Astrocyte (in vitro differentiated cells and primary cell): ENCODE results near the gene KRT37. TPM values are rescaled to one million over a fixed set of nuclear protein-coding genes. Genes with fewer than 3 reads are reported as not detected.

Experiments
- DNase-seq: peaks from one replicate; pipeline ENCODE4 v3.0.0-alpha.2; 2010; ENCODE audit warnings: low read depth
- FAIRE-seq: peaks from 2 replicates; lab custom pipeline; 2011; peaks lifted over from hg19 to GRCh38; lab: Jason Lieb, UNC
- H2AFZ ChIP-seq: 2 replicates; pipeline ENCODE4 v1.6.0; 2012; ENCODE audit warnings: low read depth, low read length, inconsistent platforms
- H3K27ac ChIP-seq: 2 replicates; pipeline ENCODE4 v1.5.1; 2011; ENCODE audit warnings: low read depth, low read length, inconsistent platforms
- H3K27me3 ChIP-seq: 2 replicates; pipeline ENCODE4 v1.6.0; 2011; ENCODE audit warnings: low read length, inconsistent platforms; ENCODE audit not compliant: insufficient read depth
- H3K36me3 ChIP-seq: 2 replicates; pipeline ENCODE4 v1.5.1; 2011; ENCODE audit warnings: low read length, inconsistent platforms; ENCODE audit not compliant: insufficient read depth
- H3K4me1 ChIP-seq: 2 replicates; pipeline ENCODE4 v1.5.1; 2011; ENCODE audit warnings: low read length, inconsistent platforms; ENCODE audit not compliant: insufficient read depth
- H3K4me2 ChIP-seq: 2 replicates; pipeline ENCODE4 v1.6.0; 2012; ENCODE audit warnings: low read length, inconsistent platforms
- H3K4me3 ChIP-seq: 2 replicates; pipeline ENCODE4 v1.5.1; 2011; ENCODE audit warnings: low read depth, mild to moderate bottlenecking, low read length, inconsistent platforms; ENCODE audit not compliant: insufficient read depth
- H3K79me2 ChIP-seq: 2 replicates; pipeline ENCODE4 v1.6.0; 2012; ENCODE audit warnings: mild to moderate bottlenecking, low read length, inconsistent platforms; ENCODE audit not compliant: insufficient read depth
- H3K9ac ChIP-seq: 2 replicates; pipeline ENCODE4 v1.6.0; 2012; ENCODE audit warnings: mild to moderate bottlenecking, low read length, inconsistent platforms
- H3K9me3 ChIP-seq: 2 replicates; pipeline ENCODE4 v1.5.1; 2012; ENCODE audit warnings: low read depth, mild to moderate bottlenecking, low read length, inconsistent platforms; ENCODE audit not compliant: insufficient read depth
- H4K20me1 ChIP-seq: 2 replicates; pipeline ENCODE4 v1.6.0; 2012; ENCODE audit warnings: low read length, inconsistent platforms; ENCODE audit not compliant: insufficient read depth
- H3K27ac Mint-ChIP-seq: one replicate; pipeline ENCODE4 v1.8.0; 2021; ENCODE audit warnings: mild to moderate bottlenecking, mixed read lengths; ENCODE audit not compliant: unreplicated experiment
- H3K27me3 Mint-ChIP-seq: one replicate; pipeline ENCODE4 v1.8.0; 2021; ENCODE audit warnings: low read depth, mixed read lengths; ENCODE audit not compliant: unreplicated experiment
- H3K36me3 Mint-ChIP-seq: one replicate; pipeline ENCODE4 v1.8.0; 2021; ENCODE audit warnings: low read depth, mixed read lengths; ENCODE audit not compliant: unreplicated experiment
- H3K4me1 Mint-ChIP-seq: one replicate; pipeline ENCODE4 v1.8.0; 2021; ENCODE audit warnings: low read depth, mixed read lengths; ENCODE audit not compliant: unreplicated experiment
- H3K4me3 Mint-ChIP-seq: one replicate; pipeline ENCODE4 v1.8.0; 2021; ENCODE audit warnings: mild to moderate bottlenecking, moderate library complexity, mixed read lengths; ENCODE audit not compliant: unreplicated experiment
- H3K9me3 Mint-ChIP-seq: one replicate; pipeline ENCODE4 v1.8.0; 2021; ENCODE audit warnings: mild to moderate bottlenecking, mixed read lengths; ENCODE audit not compliant: unreplicated experiment
- EZH2 ChIP-seq: IDR thresholded peaks from 2 replicates; pipeline ENCODE4 v1.6.1; 2012; ENCODE audit warnings: mild to moderate bottlenecking, low read length, inconsistent platforms; ENCODE audit not compliant: insufficient read depth
- total RNA-seq: library from RNA; stranded (reverse); gene quantifications from 2 replicates; pipeline ENCODE4 v1.2.1, GENCODE V29; 2021
- TF ChIP-seq, protein P1 (sequence below): IDR thresholded peaks from 2 replicates; pipeline ENCODE4 v1.5.1; 2011; ENCODE audit warnings: low read depth, mild to moderate bottlenecking, inconsistent platforms, low read length, moderate library complexity; ENCODE audit not compliant: insufficient read depth

Gene KRT37
- total RNA-seq, 1 donor from 2014 or later, result not detected

GRCh38 chr17:41394254-41394996 lies 30.0 kb downstream of the KRT37 start:
- no peak for FAIRE-seq

GRCh38 chr17:41393826-41394225 lies 30.6 kb downstream of the KRT37 start:
- no peaks in the 10 kb centered on the region for H4K20me1 ChIP-seq
- peaks cover 8% of the 10 kb centered on the region for H3K27me3 Mint-ChIP-seq
- H3K36me3 ChIP-seq, result no peaks in the 10 kb centered on the region
- no peak overlapping the region for H2AFZ ChIP-seq
- no peak for FAIRE-seq
- no peak overlapping the region for H3K27ac ChIP-seq
- peaks cover 17% of the 10 kb centered on the region for H3K4me1 Mint-ChIP-seq
- no peaks in the 10 kb centered on the region for H3K27me3 ChIP-seq
- no peaks in the 10 kb centered on the region for H3K9me3 ChIP-seq
- H3K9ac ChIP-seq, result no peak overlapping the region
- H3K4me2 ChIP-seq, result no peak overlapping the region
- peaks cover 6% of the 10 kb centered on the region for H3K9me3 Mint-ChIP-seq
- H3K4me3 ChIP-seq, result no peak overlapping the region
- TF ChIP-seq, protein P1, sequence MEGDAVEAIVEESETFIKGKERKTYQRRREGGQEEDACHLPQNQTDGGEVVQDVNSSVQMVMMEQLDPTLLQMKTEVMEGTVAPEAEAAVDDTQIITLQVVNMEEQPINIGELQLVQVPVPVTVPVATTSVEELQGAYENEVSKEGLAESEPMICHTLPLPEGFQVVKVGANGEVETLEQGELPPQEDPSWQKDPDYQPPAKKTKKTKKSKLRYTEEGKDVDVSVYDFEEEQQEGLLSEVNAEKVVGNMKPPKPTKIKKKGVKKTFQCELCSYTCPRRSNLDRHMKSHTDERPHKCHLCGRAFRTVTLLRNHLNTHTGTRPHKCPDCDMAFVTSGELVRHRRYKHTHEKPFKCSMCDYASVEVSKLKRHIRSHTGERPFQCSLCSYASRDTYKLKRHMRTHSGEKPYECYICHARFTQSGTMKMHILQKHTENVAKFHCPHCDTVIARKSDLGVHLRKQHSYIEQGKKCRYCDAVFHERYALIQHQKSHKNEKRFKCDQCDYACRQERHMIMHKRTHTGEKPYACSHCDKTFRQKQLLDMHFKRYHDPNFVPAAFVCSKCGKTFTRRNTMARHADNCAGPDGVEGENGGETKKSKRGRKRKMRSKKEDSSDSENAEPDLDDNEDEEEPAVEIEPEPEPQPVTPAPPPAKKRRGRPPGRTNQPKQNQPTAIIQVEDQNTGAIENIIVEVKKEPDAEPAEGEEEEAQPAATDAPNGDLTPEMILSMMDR, result no peak
- no peak for TF ChIP-seq EZH2
- H3K79me2 ChIP-seq, result no peaks in the 10 kb centered on the region
- no peak overlapping the region for H3K27ac Mint-ChIP-seq
- no peak overlapping the region for H3K4me3 Mint-ChIP-seq
- no peaks in the 10 kb centered on the region for H3K36me3 Mint-ChIP-seq
- no peak for DNase-seq
- peaks cover 10% of the 10 kb centered on the region for H3K4me1 ChIP-seq

More at GRCh38 chr17:41394254-41394996, 30.0 kb downstream of the KRT37 start:
- H4K20me1 ChIP-seq, result no peaks in the 10 kb centered on the region
- H3K36me3 ChIP-seq, result no peaks in the 10 kb centered on the region
- H3K27ac ChIP-seq, result no peak overlapping the region
- no peak overlapping the region for H3K9ac ChIP-seq
- Mint-ChIP-seq H3K27me3 (peaks cover 8% of the 10 kb centered on the region), H3K9me3 (peaks cover 6% of the 10 kb centered on the region), H3K27ac (no peak overlapping the region), H3K4me1 (peaks cover 17% of the 10 kb centered on the region), H3K4me3 (no peak overlapping the region), H3K36me3 (no peaks in the 10 kb centered on the region)
- no peaks in the 10 kb centered on the region for H3K79me2 ChIP-seq
- H3K4me3 ChIP-seq, result no peak overlapping the region
- no peaks in the 10 kb centered on the region for H3K27me3 ChIP-seq
- H2AFZ ChIP-seq, result no peak overlapping the region
- no peaks in the 10 kb centered on the region for H3K9me3 ChIP-seq
- H3K4me1 ChIP-seq, result peaks cover 10% of the 10 kb centered on the region
- no peak for DNase-seq
- TF ChIP-seq EZH2, result no peak
- TF ChIP-seq, protein P1, result no peak
- no peak overlapping the region for H3K4me2 ChIP-seq

- TF ChIP-seq EZH2, result no peak
- TF ChIP-seq, protein P1, result no peak
- no peak overlapping the region for H3K4me2 ChIP-seq
Measured at GRCh38 chr17:41393294-41393693, 31.1 kb downstream of the KRT37 start.

More at GRCh38 chr17:41393294-41393693, 31.1 kb downstream of the KRT37 start:
- no peak overlapping the region for H3K4me3 ChIP-seq
- peaks cover 10% of the 10 kb centered on the region for H3K4me1 ChIP-seq
- no peak overlapping the region for H2AFZ ChIP-seq
- H3K36me3 Mint-ChIP-seq, result no peaks in the 10 kb centered on the region
- H3K79me2 ChIP-seq, result no peaks in the 10 kb centered on the region
- DNase-seq (no peak), FAIRE-seq (no peak)
- H3K27ac Mint-ChIP-seq, result no peak overlapping the region
- peaks cover 8% of the 10 kb centered on the region for H3K27me3 Mint-ChIP-seq
- H3K27ac ChIP-seq, result no peak overlapping the region
- H3K27me3 ChIP-seq, result no peaks in the 10 kb centered on the region
- H3K9me3 ChIP-seq, result no peaks in the 10 kb centered on the region
- H3K9me3 Mint-ChIP-seq, result peaks cover 6% of the 10 kb centered on the region
- no peaks in the 10 kb centered on the region for H3K36me3 ChIP-seq
- H3K4me3 Mint-ChIP-seq, result no peak overlapping the region
- H3K9ac ChIP-seq, result no peak overlapping the region
- H3K4me1 Mint-ChIP-seq, result peaks cover 17% of the 10 kb centered on the region
- H4K20me1 ChIP-seq, result no peaks in the 10 kb centered on the region
